CD8-positive, alpha-beta memory T cell (primary cell): Measurements from ENCODE around the gene SLC17A4. TPM values are rescaled to one million over a fixed set of nuclear protein-coding genes. Genes with fewer than 3 reads are reported as not detected.

Source experiments
- CTCF ChIA-PET: fragments of 350-600 bp; sonication (Branson Sonifier 250); formaldehyde crosslinking; loops from one replicate; lab custom pipeline; 2021; ENCODE audit warnings: antibody characterized with exemption; lab: Charles Lee
- POLR2A ChIA-PET: fragments of 350-600 bp; sonication (Branson Sonifier 250); formaldehyde crosslinking; loops from one replicate; lab custom pipeline; 2021; ENCODE audit warnings: antibody characterized with exemption; lab: Charles Lee
- DNase-seq, 5 donors: peaks; one replicate each; pipeline versions ENCODE4 v3.0.0 to v3.0.0-alpha.2; 2020 to 2022; ENCODE audit warnings: mixed read lengths in 1 of 5
- H3K27ac ChIP-seq: one replicate; pipeline ENCODE4 v1.7.0; 2013; ENCODE audit warnings: low read depth, mild to moderate bottlenecking, low read length, moderate library complexity
- H3K27me3 ChIP-seq: 2 replicates; pipeline ENCODE4 v1.7.0; 2013; ENCODE audit warnings: low read length, mild to moderate bottlenecking; ENCODE audit not compliant: insufficient read depth, poor library complexity, severe bottlenecking
- H3K36me3 ChIP-seq: 2 replicates; pipeline ENCODE4 v1.7.0; 2013; ENCODE audit warnings: mild to moderate bottlenecking, low read length, moderate library complexity; ENCODE audit not compliant: insufficient read depth
- H3K4me1 ChIP-seq: 2 replicates; pipeline ENCODE4 v1.7.0; 2013; ENCODE audit warnings: mild to moderate bottlenecking, low read length, moderate library complexity; ENCODE audit not compliant: insufficient read depth
- H3K4me3 ChIP-seq: 2 replicates; pipeline ENCODE4 v1.7.0; 2013; ENCODE audit warnings: mild to moderate bottlenecking, low read length
- H3K9me3 ChIP-seq: 2 replicates; pipeline ENCODE4 v1.7.0; 2013; ENCODE audit warnings: mild to moderate bottlenecking, low read length
- H3K27ac Mint-ChIP-seq, 8 donors: one replicate each; pipeline ENCODE4 v1.8.0; 2020 to 2021; ENCODE audit warnings: mixed read lengths in 8 of 8, mild to moderate bottlenecking in 6 of 8, inconsistent platforms in 3 of 8, moderate library complexity in 3 of 8
- H3K27me3 Mint-ChIP-seq, 2 donors: one replicate each; pipeline ENCODE4 v1.8.0; 2020 to 2021; ENCODE audit warnings: mixed read lengths in 2 of 2, mild to moderate bottlenecking in 1 of 2, moderate library complexity in 1 of 2
- H3K36me3 Mint-ChIP-seq, 3 donors: one replicate each; pipeline ENCODE4 v1.8.0; 2020 to 2021; ENCODE audit warnings: mixed read lengths in 3 of 3, inconsistent platforms in 1 of 3, mild to moderate bottlenecking in 1 of 3
- H3K4me1 Mint-ChIP-seq, 3 donors: one replicate each; pipeline ENCODE4 v1.8.0; 2020 to 2021; ENCODE audit warnings: mixed read lengths in 3 of 3, inconsistent platforms in 1 of 3, mild to moderate bottlenecking in 1 of 3
- H3K4me3 Mint-ChIP-seq, 7 donors: one replicate each; pipeline ENCODE4 v1.8.0; 2020 to 2021; ENCODE audit warnings: mixed read lengths in 7 of 7, mild to moderate bottlenecking in 6 of 7, moderate library complexity in 4 of 7, inconsistent platforms in 2 of 7
- H3K9me3 Mint-ChIP-seq, 5 donors: one replicate each; pipeline ENCODE4 v1.8.0; 2020 to 2022; ENCODE audit warnings: mixed read lengths in 5 of 5, mild to moderate bottlenecking in 3 of 5, moderate library complexity in 2 of 5, inconsistent platforms in 1 of 5
- polyA plus RNA-seq: library from polyadenylated mRNA; unstranded; fragments of 300-500 nt; fragmentation: Illumina TruSeq; gene quantifications from one replicate; pipeline ENCODE4 v1.2.3, GENCODE V29; 2021
- total RNA-seq, 2 experiments: library from RNA; stranded (reverse); gene quantifications; one replicate each; pipeline ENCODE4 v1.2.3, GENCODE V29; 2021

SLC17A4 gene
- total and polyA plus RNA-seq, 3 experiments from 2014 or later, result not detected

DNA sequence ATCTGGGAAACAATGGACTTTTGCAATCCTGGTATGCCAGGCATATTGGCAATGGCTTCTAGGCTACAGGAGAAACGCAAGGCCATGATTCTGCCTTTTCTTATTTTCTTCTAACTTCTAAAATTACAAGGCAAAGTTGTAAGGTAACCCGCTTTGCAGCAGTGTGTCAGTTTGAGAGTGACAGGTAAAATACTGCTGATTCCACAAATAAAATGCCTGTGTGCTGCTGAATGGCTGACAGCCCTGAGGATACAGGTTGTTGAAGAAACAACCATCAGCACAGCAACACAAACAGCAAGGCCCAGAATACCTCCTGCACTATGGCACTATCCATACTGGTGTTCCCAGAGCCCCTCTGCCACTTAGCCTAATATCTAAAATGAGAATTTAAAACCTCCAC lies 40.2 kb downstream of the SLC17A4 start:
- Histone ChIP-seq H3K27me3 (no peaks in the 10 kb centered on the region), H3K4me3 (no peak overlapping the region), H3K36me3 (no peaks in the 10 kb centered on the region), H3K9me3 (no peaks in the 10 kb centered on the region), H3K27ac (no peak overlapping the region), H3K4me1 (no peaks in the 10 kb centered on the region)
- H3K27ac Mint-ChIP-seq, result no peak overlapping the region
- POLR2A ChIA-PET, result no interaction called here
- no peaks in the 10 kb centered on the region for H3K36me3 Mint-ChIP-seq
- peaks cover 1 to 4% of the 10 kb centered on the region in 2 donors for H3K27me3 Mint-ChIP-seq
- H3K4me3 Mint-ChIP-seq, result no peak overlapping the region
- DNase-seq, result no peak
- CTCF ChIA-PET, result no interaction called here
- H3K4me1 Mint-ChIP-seq, result no peaks in the 10 kb centered on the region
- H3K9me3 Mint-ChIP-seq, result no peaks in the 10 kb centered on the region

DNA sequence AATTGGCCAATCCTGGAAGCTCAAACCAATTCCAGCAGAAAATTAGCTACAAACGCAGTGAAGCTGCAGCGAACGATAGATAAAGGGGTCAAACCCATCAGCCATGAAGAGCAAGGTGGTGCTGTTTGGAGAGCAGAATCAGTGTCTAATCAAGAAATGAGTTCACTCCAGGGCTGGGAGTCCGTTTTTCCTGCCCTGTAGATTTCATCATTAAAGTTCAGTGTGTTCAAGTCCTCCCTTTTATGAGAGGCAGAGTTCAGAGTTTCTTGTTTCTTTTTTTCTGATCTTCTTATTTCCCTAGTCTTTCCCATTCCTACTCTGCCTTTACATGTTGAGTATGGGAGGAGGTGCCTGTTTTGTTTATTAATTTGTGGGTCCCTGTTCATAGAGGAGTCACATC lies 46.9 kb downstream of the SLC17A4 start:
- Histone ChIP-seq H3K36me3 (no peaks in the 10 kb centered on the region), H3K4me1 (no peaks in the 10 kb centered on the region), H3K4me3 (no peak overlapping the region), H3K27me3 (no peaks in the 10 kb centered on the region), H3K27ac (no peak overlapping the region), H3K9me3 (no peaks in the 10 kb centered on the region)
- no peak overlapping the region for H3K4me3 Mint-ChIP-seq
- H3K36me3 Mint-ChIP-seq, result peaks cover 0 to 5% (median 0%) of the 10 kb centered on the region in 3 donors
- no peak overlapping the region for H3K27ac Mint-ChIP-seq
- H3K4me1 Mint-ChIP-seq, result no peaks in the 10 kb centered on the region
- H3K27me3 Mint-ChIP-seq, result peaks cover 14 to 41% of the 10 kb centered on the region in 2 donors
- ChIA-PET CTCF (no interaction called here), POLR2A (no interaction called here)
- peaks cover 0 to 3% (median 0%) of the 10 kb centered on the region in 5 donors for H3K9me3 Mint-ChIP-seq
- no peak for DNase-seq

DNA sequence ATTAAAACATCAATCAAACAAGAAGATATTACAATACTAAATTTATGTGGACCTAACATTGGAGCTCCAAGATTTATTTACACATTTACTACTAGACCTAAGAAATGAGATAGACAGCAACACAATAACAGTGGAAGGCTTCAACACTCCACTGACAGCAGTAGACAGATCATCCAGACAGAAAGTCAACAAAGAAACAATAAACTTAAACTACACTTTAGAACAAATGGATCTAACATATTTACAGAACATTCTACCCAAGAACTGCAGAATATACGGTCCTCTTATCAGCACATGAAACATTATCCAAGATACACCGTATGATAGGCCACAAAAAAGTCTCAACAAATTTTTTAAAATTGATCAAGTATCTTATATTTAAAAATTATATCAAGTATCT lies 50.3 kb downstream of the SLC17A4 start:
- peaks cover 0 to 5% (median 0%) of the 10 kb centered on the region in 3 donors for H3K36me3 Mint-ChIP-seq
- peaks cover 0 to 3% (median 0%) of the 10 kb centered on the region in 5 donors for H3K9me3 Mint-ChIP-seq
- H3K4me3 Mint-ChIP-seq, result no peak overlapping the region
- Histone ChIP-seq H3K36me3 (no peaks in the 10 kb centered on the region), H3K27ac (no peak overlapping the region), H3K27me3 (no peaks in the 10 kb centered on the region), H3K4me3 (no peak overlapping the region), H3K4me1 (no peaks in the 10 kb centered on the region), H3K9me3 (no peaks in the 10 kb centered on the region)
- H3K4me1 Mint-ChIP-seq, result no peaks in the 10 kb centered on the region
- ChIA-PET CTCF (no interaction called here), POLR2A (no interaction called here)
- peaks cover 20 to 51% of the 10 kb centered on the region in 2 donors for H3K27me3 Mint-ChIP-seq
- DNase-seq, result no peak
- H3K27ac Mint-ChIP-seq, result no peak overlapping the region

DNA sequence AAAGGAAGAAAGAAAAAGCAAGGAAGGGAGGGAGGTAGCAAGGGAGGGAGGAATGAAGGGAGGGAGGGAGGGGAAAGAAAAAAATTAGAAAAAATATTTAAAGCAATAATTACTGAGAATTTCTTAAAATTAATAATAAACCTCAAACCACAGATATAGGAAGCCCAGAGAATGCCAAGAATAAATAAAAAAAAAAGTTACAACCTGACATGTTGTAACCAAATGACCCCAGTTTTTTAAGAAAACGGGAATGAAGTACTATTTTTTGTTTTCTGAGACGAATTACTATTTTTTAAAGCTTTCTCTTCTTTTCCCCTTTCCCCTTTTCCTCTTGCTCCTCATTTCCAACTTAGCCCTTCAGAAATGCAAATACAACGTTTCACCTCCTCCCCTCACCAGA lies 60.7 kb downstream of the SLC17A4 start:
- Histone ChIP-seq H3K9me3 (no peaks in the 10 kb centered on the region), H3K4me1 (no peaks in the 10 kb centered on the region), H3K27ac (no peak overlapping the region), H3K4me3 (no peak overlapping the region), H3K27me3 (no peaks in the 10 kb centered on the region), H3K36me3 (no peaks in the 10 kb centered on the region)
- ChIA-PET CTCF (no interaction called here), POLR2A (no interaction called here)
- Mint-ChIP-seq H3K4me1 (no peaks in the 10 kb centered on the region), H3K9me3 (peaks cover 0 to 6% (median 3%) of the 10 kb centered on the region in 5 donors), H3K36me3 (no peaks in the 10 kb centered on the region), H3K27ac (no peak overlapping the region), H3K4me3 (no peak overlapping the region), H3K27me3 (peaks cover 5 to 30% of the 10 kb centered on the region in 2 donors)
- no peak for DNase-seq

DNA sequence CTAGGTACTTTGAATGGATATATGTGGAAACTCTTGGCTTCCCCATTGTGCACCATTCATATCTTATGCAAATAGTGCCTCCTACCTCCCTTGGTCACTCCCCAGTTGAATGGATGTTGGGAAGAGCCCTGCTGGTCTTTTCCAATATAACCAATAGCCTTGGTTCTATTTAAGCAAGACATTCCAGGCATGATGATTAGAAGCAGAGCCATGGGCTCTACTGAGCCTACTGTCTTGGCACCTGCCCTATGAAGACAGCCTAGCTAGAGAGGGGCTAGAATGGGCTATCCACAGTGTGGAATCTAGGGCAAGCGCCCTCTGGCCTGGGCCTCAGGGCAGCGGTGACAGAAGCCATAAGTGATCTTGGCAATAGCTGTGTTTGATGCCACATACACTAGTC lies 61.7 kb downstream of the SLC17A4 start:
- POLR2A ChIA-PET, result no interaction called here
- H3K36me3 ChIP-seq, result no peaks in the 10 kb centered on the region

DNA sequence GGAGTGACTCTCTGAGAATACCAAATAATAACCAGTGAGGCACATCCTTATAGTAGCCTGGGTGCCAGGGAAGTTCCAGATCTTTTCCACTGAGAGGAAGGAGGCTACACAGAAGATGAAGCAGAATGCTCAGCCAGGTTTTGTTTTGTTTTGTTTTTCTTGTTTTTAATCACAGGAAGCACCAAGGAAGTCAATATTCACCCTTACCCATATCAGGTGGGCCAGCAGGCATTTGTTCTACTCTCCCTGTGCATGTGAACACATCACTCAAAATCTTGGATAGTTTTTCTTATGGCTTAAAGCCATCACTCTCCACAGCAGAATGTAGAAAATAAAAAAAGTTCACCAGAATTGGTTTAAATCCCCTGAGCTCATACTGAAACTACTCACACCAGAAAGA lies 66.8 kb downstream of the SLC17A4 start:
- H3K36me3 Mint-ChIP-seq, result peaks cover 0 to 10% (median 0%) of the 10 kb centered on the region in 3 donors
- POLR2A ChIA-PET, result no interaction called here

More for the DNA sequence above, 61.7 kb downstream of the SLC17A4 start:
- Histone ChIP-seq H3K4me3 (no peak overlapping the region), H3K27ac (no peak overlapping the region), H3K9me3 (no peaks in the 10 kb centered on the region), H3K27me3 (no peaks in the 10 kb centered on the region), H3K4me1 (no peaks in the 10 kb centered on the region)
- Mint-ChIP-seq H3K36me3 (no peaks in the 10 kb centered on the region), H3K27ac (no peak overlapping the region), H3K4me1 (no peaks in the 10 kb centered on the region), H3K9me3 (peaks cover 0 to 6% (median 3%) of the 10 kb centered on the region in 5 donors), H3K4me3 (no peak overlapping the region), H3K27me3 (peaks cover 7 to 29% of the 10 kb centered on the region in 2 donors)
- CTCF ChIA-PET, result no interaction called here
- no peak for DNase-seq

DNA sequence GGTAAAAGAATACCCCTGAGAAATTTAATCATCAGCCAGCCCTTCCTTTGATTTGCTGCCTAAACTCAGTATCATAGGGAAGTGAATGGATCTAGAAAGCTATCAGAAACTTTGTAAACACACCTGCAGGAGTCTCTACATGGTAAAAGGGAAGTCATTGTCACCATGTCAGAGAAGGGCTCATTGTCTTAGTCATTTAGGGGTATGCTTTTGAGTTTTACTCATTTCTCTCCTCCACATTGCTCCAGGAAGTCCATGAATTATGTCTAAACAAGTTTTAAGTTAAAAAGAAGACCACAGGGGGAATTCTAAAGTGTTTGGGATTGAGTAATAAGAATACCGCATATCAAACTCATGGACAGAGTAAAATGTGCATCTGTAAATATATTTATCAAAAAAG lies 74.8 kb downstream of the SLC17A4 start:
- Histone ChIP-seq H3K4me3 (no peak overlapping the region), H3K9me3 (no peaks in the 10 kb centered on the region), H3K4me1 (no peaks in the 10 kb centered on the region), H3K27me3 (no peaks in the 10 kb centered on the region), H3K27ac (no peak overlapping the region), H3K36me3 (no peaks in the 10 kb centered on the region)
- peaks cover 0 to 10% (median 0%) of the 10 kb centered on the region in 3 donors for H3K36me3 Mint-ChIP-seq
- DNase-seq, result no peak
- CTCF ChIA-PET, result no interaction called here
- H3K4me1 Mint-ChIP-seq, result no peaks in the 10 kb centered on the region
- H3K27me3 Mint-ChIP-seq, result peaks cover 15 to 45% of the 10 kb centered on the region in 2 donors
- POLR2A ChIA-PET, result no interaction called here
- no peak overlapping the region for H3K4me3 Mint-ChIP-seq
- H3K27ac Mint-ChIP-seq, result no peak overlapping the region
- peaks cover 7 to 16% (median 12%) of the 10 kb centered on the region in 5 donors for H3K9me3 Mint-ChIP-seq

More for the DNA sequence above, 66.8 kb downstream of the SLC17A4 start:
- DNase-seq, result no peak
- Mint-ChIP-seq H3K4me3 (no peak overlapping the region), H3K9me3 (peaks cover 7 to 16% (median 11%) of the 10 kb centered on the region in 5 donors), H3K4me1 (no peaks in the 10 kb centered on the region), H3K27ac (no peak overlapping the region), H3K27me3 (peaks cover 20 to 34% of the 10 kb centered on the region in 2 donors)
- Histone ChIP-seq H3K9me3 (no peaks in the 10 kb centered on the region), H3K27me3 (no peaks in the 10 kb centered on the region), H3K4me1 (no peaks in the 10 kb centered on the region), H3K36me3 (no peaks in the 10 kb centered on the region), H3K27ac (no peak overlapping the region), H3K4me3 (no peak overlapping the region)
- CTCF ChIA-PET, result no interaction called here

DNA sequence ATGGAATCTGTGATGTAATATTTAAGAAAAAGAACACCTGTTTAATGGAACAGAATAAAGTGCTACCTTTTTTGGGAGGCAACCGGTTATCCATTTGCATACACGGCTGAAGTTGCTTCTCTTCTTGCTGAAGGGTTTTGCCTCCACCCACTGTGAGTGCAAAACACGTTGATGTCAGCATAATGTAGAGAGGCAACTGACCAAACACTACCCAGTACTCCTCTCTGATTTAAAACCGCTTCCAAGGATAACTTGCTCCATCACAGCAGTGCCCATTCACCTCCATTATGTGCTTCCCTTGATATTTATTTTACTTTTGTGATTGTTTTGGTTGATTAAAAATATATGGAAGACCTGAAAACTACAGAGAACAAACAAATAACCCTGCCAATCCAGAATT lies 75.9 kb downstream of the SLC17A4 start:
- Histone ChIP-seq H3K4me1 (no peaks in the 10 kb centered on the region), H3K27ac (no peak overlapping the region), H3K9me3 (no peaks in the 10 kb centered on the region), H3K36me3 (no peaks in the 10 kb centered on the region), H3K4me3 (no peak overlapping the region), H3K27me3 (no peaks in the 10 kb centered on the region)
- Mint-ChIP-seq H3K36me3 (peaks cover 0 to 9% (median 0%) of the 10 kb centered on the region in 3 donors), H3K4me1 (no peaks in the 10 kb centered on the region), H3K27me3 (peaks cover 10 to 36% of the 10 kb centered on the region in 2 donors), H3K9me3 (peaks cover 5 to 10% (median 8%) of the 10 kb centered on the region in 5 donors), H3K27ac (no peak overlapping the region), H3K4me3 (no peak overlapping the region)
- DNase-seq, result no peak
- ChIA-PET CTCF (no interaction called here), POLR2A (no interaction called here)
